ENCODE measurements around the gene RAB23.

- TF ChIP-seq POLR2AphosphoS5 (IDR thresholded peaks at IDR 0.05) (no peak), CTCF (IDR thresholded peaks at IDR 0.05) (no peak), POLR2A (IDR thresholded peaks at IDR 0.05) (no peak)
Observed at GRCh38 chr6:57195457-57195856, 26.6 kb downstream of the RAB23 start.
